HG02870 (cell line): Measurements from ENCODE around the gene CRYGN.

Experiments used
- ATAC-seq: cut with Tn5 transposase; IDR thresholded peaks from one replicate; pipeline ENCODE4 v1.9.1; 2021; ENCODE audit warnings: mild to moderate bottlenecking, moderate library complexity; ENCODE audit not compliant: unreplicated experiment

CRYGN gene

DNA sequence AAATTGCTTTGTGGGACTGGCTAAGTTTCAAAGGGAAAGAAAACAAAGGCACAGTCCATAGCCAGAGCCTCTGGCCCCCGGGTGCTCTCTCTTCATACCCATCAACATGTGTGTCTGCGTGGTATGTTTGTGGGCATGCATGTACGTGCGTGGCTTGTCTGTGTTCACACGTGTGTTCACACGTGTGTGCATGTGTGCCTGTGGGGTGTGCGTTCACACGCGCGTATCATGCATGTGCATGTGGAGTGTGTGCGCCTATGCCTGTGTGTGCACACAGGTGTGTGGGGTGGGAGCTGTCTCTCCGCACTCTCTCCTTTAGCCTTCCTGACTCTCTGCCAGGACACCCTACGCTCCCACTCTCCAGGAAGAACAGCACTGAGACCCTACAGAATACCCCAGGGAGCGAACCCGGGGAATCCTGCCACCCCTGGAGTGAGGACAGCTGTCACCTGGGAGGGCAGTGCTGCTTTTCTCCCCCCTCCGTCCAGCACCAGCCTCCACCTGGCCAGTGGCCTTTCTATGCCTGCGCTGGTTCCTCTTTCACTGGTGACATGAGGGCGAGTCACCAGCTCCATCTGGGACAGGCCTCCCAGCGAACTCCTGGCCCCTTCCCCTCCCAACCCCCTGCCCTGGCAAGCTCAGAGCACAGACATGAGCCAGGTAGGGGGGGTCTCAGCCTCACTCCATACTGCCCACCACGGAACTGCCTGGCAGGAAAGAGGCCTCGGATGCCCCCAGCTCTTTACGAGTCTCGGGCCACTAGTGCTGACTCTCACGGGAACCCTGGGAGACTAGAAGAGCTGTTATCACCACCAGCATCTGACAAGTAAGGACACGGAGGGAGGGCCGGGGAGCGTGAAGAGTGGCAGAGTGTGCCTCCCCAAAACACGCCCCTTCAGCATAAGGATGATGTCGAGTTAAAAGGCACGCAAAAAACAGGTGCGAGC is 46.6 kb downstream of the CRYGN start:
- no peak for ATAC-seq

DNA sequence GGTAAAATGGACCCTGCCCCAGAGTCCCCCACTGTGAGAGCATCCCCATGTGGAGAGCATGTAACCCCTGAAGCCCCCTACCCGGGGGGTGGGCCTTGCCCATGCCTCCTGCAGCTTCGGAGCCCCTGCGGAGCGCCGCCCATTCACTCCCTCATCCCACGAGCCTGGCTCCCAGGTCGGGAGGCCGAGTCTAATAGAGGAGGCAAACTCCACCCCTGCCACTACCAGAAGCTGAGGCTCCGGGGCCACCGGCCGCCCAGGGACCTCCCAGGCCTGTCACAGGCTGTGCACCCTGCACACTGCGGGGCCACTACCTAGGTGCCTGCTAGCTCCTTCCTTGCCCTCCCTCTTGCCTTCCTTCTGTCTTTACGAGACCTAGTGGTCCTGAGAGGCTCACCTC is 47.5 kb downstream of the CRYGN start:
- ATAC-seq = no peak

- no peak for ATAC-seq
Observed at GRCh38 chr7:151392002-151392401, 47.9 kb downstream of the CRYGN start.

DNA sequence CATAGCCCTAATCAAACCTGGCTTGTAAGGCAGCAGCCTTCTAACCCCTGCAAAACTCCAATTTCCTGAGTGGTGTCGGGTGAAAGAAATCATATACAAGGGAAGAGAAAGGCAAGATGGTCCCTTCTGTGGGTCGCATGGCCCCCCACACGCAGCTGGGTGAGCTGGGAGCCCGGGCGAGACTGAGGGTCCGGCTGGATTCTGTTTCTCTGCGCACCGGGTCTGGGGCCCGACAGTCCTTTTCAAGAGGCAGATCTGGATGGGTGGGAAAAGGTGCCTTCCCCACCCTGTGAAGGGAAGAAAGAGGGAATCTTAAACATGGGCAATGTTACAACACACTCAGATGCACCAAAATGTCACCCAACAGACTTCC is 48.6 kb downstream of the CRYGN start:
- ATAC-seq = no peak

DNA sequence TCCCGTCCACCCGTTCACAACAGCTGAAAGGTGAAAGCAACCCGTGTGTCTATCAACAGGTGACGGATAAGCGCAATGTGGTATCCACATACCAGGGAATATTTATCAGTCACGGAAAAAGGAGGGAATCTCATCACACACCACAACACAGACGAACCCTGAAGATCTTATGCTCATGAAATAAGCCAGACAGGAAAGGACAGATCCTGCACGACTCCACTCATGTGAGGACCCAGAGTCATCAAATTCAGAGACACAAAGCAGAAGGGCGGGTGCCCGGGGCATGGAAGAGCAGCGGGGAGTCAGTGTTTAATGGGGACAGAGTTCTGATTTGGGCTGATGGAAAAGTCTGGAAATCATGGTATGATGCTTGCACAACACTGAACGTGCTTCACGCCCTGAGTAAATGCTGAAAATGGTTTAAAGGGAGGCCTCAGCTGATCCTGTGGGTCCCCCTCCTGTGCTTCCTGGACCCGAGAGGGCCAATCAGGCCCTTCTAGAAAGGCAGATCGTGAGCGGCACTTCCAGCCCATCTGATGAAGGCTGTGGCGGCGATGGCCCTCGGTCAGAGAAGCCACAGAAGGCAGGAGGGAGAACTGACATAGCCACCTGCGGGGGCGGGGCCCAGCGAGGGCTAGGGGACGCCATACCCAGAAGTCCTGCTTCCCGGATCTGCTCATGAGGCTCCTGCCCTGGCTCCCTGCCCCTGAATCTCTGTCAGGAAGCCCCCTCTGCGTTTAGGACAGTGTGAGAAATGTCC is 49.2 kb downstream of the CRYGN start:
- ATAC-seq = no peak

DNA sequence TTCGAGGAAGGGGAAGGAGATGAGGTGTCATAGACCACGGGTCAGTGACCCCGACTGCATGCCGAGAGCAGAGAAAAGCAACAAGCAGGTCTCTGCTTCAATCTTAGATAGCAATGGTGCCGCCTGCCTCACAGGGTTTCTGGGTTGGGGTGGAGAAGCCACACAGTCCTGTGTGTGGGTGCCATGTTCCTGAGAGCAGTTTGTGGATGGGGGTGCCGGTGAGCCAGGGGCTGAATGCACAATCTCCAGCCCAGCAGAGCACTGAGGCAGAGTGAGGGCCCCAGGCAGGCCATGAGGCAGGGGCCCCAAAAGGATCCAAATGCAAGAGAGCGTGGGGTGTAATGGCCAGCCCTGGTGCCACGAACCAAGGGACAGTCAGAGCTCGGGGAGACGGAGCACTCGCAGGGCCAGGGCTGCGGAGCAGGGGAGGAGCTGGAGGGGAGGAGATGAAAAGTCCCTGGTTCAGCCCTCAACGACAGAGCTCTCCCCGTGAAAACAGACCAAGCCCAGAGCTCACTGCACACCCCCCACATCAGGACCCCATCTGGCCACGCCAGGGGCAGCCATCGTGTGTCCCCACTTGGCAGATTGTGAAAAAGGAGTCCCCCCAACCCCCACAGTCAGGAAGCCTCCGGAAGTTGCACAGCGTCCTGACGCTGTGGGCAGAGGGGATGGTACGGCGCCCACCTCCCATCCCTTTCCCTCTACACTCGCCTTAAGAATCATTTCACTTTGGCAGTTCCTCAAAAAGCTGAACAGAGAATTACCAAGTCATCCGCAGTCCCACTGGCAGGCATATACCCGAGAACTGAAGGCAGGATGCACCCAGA is 50.0 kb downstream of the CRYGN start:
- no peak for ATAC-seq

DNA sequence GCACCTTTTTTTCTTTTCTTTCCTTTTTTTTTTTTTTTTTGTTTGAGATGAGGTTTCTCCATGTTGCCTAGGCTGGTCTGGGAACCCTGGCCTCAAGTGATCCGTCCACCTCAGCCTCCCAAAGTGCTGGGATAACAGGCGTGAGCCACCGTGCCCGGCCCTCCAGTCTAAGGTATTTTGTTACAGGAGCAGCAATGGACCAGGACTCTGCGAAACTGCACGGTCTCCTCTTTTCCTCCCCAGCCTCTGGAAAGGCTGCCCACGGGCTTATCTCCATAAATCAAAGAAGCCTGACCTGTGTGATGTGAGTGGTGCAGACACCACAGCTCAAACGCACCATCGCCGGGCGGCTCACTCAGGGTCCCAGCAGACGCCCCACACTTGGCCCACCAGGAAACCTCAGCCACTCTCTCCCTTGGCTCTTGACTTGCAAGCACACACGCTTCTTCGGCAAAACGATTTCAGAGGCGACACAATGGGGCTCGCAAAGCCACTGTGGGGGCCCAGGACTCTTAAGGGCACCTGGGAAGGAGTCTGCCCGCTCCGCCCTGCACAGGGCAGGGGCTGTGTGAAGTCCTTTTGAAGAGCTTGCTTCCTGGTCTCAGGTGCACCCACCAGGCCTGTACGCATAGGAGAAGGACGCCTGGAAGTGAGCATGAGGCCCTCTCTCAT is 50.7 kb downstream of the CRYGN start:
- no peak for ATAC-seq

DNA sequence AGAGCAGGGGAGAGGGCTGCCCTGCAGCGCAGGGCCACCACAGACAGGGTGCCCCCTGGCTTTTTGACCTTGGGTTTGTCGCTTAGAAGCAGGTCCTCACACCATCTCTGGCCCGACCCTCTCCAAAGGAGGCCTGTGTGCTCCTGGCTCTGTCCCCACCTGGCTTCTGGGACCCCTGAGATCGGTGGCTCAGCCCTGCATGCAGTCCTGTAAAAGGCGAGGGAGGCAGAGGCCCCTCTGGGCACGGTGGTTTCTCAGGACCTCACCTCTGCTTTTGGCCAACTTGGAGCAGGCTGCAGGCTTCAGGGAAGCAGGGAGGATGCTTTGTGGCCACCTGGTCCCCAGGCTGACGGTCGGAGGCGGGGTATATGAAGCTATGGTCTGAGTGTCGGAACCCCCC is 51.5 kb downstream of the CRYGN start:
- ATAC-seq = no peak

DNA sequence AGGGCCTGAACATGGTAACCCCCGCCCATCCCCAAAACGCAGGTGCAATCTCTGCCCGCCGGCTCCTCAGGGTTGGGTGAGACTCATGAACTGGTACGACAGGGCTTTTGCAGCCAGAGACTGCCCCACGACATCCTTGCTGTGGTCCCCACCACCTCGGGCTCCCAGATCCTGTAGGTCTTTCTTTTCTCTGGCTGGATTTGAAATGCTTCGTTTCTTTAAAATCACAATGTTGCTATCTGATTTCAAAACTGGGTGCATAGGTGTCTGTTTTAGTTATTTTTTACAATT is 52.0 kb downstream of the CRYGN start:
- no peak for ATAC-seq

GRCh38 chr7:151387161-151388006 is 52.6 kb downstream of the CRYGN start:
- no peak for ATAC-seq

- no peak for ATAC-seq
Observed at GRCh38 chr7:151386301-151387160, 53.4 kb downstream of the CRYGN start.

DNA sequence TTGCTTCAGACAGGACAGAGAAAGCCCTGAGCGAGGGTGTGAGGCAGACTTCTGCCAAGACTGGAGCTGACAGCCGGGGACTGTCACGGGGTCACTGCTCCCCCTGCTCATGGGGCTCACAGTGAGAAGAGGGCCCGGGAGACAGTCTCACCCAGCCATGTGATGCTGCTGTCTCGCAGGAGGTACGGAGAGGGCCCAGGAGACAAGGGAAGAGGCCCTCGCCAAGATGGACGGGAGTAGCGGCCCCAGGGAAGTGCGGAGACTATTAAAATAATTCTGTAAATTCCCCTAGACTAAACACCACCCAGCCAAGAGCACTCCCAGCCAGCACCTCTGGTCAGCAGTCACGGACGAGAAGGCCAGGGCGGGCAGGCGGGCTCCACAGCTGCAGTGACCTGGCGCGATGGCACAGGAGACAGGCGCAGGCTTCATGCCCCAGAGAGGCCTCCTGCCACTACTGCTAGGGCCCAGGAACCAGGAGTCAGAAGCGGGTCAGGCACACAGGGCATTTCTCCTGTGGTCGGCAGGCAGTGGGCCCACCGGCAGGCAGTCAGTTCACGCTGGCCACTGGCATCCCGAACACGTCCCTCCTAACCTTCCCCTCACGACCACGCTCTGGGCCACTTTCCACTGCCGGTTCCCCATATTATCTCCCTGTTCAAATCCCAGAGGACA is 54.2 kb downstream of the CRYGN start:
- ATAC-seq = no peak

DNA sequence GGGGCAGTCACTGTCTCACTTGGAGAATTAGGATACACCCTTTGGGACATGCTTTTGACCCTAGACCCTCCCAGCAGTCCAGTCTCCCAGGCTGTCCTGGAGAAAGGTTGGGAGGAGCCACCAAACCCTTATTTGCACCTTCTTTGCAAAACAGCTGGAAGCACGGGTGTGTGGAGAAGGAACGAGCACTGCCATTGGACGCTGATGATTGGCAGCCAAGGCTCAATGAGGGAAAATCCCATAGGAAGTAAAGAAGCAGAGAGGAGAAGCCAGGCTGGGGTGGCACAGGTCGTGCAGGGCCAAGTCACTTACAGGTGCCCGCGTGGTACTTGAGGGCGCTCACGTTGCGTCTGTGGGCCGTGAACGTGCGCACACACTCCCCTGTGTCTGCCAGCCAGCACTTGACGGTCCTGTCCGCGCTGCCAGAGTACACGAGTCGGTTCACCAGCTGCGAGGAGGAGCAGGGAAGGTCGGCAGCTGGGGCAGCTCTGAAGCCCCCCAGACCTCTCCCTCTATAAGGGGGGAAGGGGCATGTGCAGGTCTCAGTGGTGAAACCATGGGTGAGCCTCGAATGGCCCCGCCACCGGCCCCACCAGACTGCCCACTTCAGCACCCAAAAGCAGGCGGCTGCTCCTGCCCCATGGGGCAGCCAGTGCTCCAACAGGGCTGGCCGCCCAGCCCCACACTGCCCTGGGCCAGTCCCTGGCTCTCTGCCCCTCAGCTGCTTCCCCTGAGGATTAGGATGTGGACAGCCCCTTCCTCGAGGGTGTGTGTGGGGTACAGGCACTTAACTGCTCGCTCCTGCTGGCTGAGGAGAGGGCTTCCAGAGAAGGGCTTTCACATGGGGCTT is 54.9 kb downstream of the CRYGN start:
- ATAC-seq = no peak

- ATAC-seq = no peak
Observed at GRCh38 chr7:151384352-151384697, 55.6 kb downstream of the CRYGN start.

GRCh38 chr7:151383638-151384351 is 56.1 kb downstream of the CRYGN start:
- ATAC-seq = no peak

GRCh38 chr7:151382079-151382885 is 57.7 kb downstream of the CRYGN start:
- no peak for ATAC-seq
